Neural progenitor cell (in vitro differentiated cells): ENCODE measurements around the gene GALNT17. TPM values are rescaled to one million over a fixed set of nuclear protein-coding genes. Genes with fewer than 3 reads are reported as not detected.

Experiments
- DNase-seq: peaks from one replicate; pipeline ENCODE4 v3.0.0-alpha.2; 2016; ENCODE audit warnings: low spot score
- H2AFZ ChIP-seq: fragments of 200-600 bp; sonication (generic); replicated peaks from 2 replicates; pipeline ENCODE4 v1.6.1; 2016; ENCODE audit warnings: antibody characterized with exemption
- H3F3A ChIP-seq: fragments of 200-600 bp; sonication (generic); 2 replicates; pipeline ENCODE4 v1.6.1; 2016; ENCODE audit warnings: antibody characterized with exemption, low read depth
- H3K27ac ChIP-seq: fragments of 200-600 bp; sonication (generic); 2 replicates; pipeline ENCODE4 v1.5.1; 2016; ENCODE audit warnings: mild to moderate bottlenecking
- H3K27me3 ChIP-seq: fragments of 200-600 bp; sonication (generic); 2 replicates; pipeline ENCODE4 v1.6.1; 2016; ENCODE audit warnings: mild to moderate bottlenecking, moderate library complexity
- H3K36me3 ChIP-seq: fragments of 200-600 bp; sonication (generic); 2 replicates; pipeline ENCODE4 v1.5.1; 2016
- H3K4me1 ChIP-seq: fragments of 200-600 bp; sonication (generic); 2 replicates; pipeline ENCODE4 v1.6.1; 2016; ENCODE audit warnings: mixed run types
- H3K4me2 ChIP-seq: fragments of 200-600 bp; sonication (generic); 2 replicates; pipeline ENCODE4 v1.6.1; 2016
- H3K4me3 ChIP-seq: fragments of 200-600 bp; sonication (generic); 2 replicates; pipeline ENCODE4 v1.5.1; 2016
- H3K79me2 ChIP-seq: fragments of 200-600 bp; sonication (generic); 2 replicates; pipeline ENCODE4 v1.6.1; 2016; ENCODE audit warnings: low read depth
- H3K9ac ChIP-seq: fragments of 200-600 bp; sonication (generic); 2 replicates; pipeline ENCODE4 v1.6.1; 2016
- H3K9me3 ChIP-seq: fragments of 200-600 bp; sonication (generic); 2 replicates; pipeline ENCODE4 v1.5.1; 2016; ENCODE audit warnings: low read depth
- H4K20me1 ChIP-seq: fragments of 200-600 bp; sonication (generic); 2 replicates; pipeline ENCODE4 v1.6.1; 2016; ENCODE audit warnings: low read depth
- H3K27ac Mint-ChIP-seq: 3 replicates; pipeline ENCODE4 v1.8.0; 2021; ENCODE audit warnings: mixed read lengths
- H3K27me3 Mint-ChIP-seq: 2 replicates; pipeline ENCODE4 v1.8.0; 2022; ENCODE audit warnings: low read depth, mild to moderate bottlenecking, inconsistent platforms, moderate library complexity, mixed read lengths; ENCODE audit not compliant: insufficient read depth
- H3K36me3 Mint-ChIP-seq: 3 replicates; pipeline ENCODE4 v1.8.0; 2021; ENCODE audit warnings: mixed read lengths
- H3K4me1 Mint-ChIP-seq: 3 replicates; pipeline ENCODE4 v1.8.0; 2021; ENCODE audit warnings: mixed read lengths
- H3K4me3 Mint-ChIP-seq: 3 replicates; pipeline ENCODE4 v1.8.0; 2021; ENCODE audit warnings: mild to moderate bottlenecking, moderate library complexity, mixed read lengths
- H3K9me3 Mint-ChIP-seq: 3 replicates; pipeline ENCODE4 v1.8.0; 2020; ENCODE audit warnings: mixed read lengths
- CTCF ChIP-seq: fragments of 200-600 bp; sonication (generic); IDR thresholded peaks from 2 replicates; pipeline ENCODE4 v1.5.1; 2017; ENCODE audit warnings: antibody characterized with exemption, mild to moderate bottlenecking
- EZH2 ChIP-seq: fragments of 200-600 bp; sonication (generic); IDR thresholded peaks from 2 replicates; pipeline ENCODE4 v1.6.1; 2017; ENCODE audit warnings: antibody characterized with exemption, mild to moderate bottlenecking, moderate library complexity
- EZH2phosphoT487 ChIP-seq: fragments of 200-600 bp; sonication (generic); IDR thresholded peaks from 2 replicates; pipeline ENCODE4 v1.6.1; 2017; ENCODE audit warnings: antibody characterized with exemption
- total RNA-seq: library from RNA; depleted of rRNA; stranded (reverse); fragments of >200 nt; gene quantifications from 2 replicates; pipeline ENCODE4 v1.2.3, GENCODE V29; 2015; ENCODE audit warnings: low replicate concordance

GALNT17 gene
- total RNA-seq, 1 donor from 2014 or later: 17.1 TPM

GRCh38 chr7:71404726-71405345, 272.9 kb downstream of the GALNT17 start:
- no peak overlapping the region for H3K9ac ChIP-seq
- no peak for TF ChIP-seq EZH2phosphoT487
- TF ChIP-seq CTCF: no peak
- TF ChIP-seq EZH2: no peak
- H3K9me3 ChIP-seq: no peaks in the 10 kb centered on the region
- H4K20me1 ChIP-seq: no peaks in the 10 kb centered on the region
- no peak overlapping the region for H2AFZ ChIP-seq
- H3K4me3 ChIP-seq: no peak overlapping the region
- H3K79me2 ChIP-seq: peaks cover under 1% of the 10 kb centered on the region
- DNase-seq: no peak
- H3K4me1 ChIP-seq: peaks cover 13% of the 10 kb centered on the region
- no peaks in the 10 kb centered on the region for H3K36me3 ChIP-seq
- H3K36me3 Mint-ChIP-seq: no peaks in the 10 kb centered on the region
- H3K4me2 ChIP-seq: no peak overlapping the region
- no peak overlapping the region for H3K27ac ChIP-seq
- no peaks in the 10 kb centered on the region for H3F3A ChIP-seq
- H3K9me3 Mint-ChIP-seq: peaks cover 14% of the 10 kb centered on the region
- H3K27me3 Mint-ChIP-seq: no peaks in the 10 kb centered on the region
- H3K4me1 Mint-ChIP-seq: peaks cover 21% of the 10 kb centered on the region
- H3K4me3 Mint-ChIP-seq: no peak overlapping the region
- no peak overlapping the region for H3K27ac Mint-ChIP-seq
- no peaks in the 10 kb centered on the region for H3K27me3 ChIP-seq

GRCh38 chr7:71408271-71408670, 276.3 kb downstream of the GALNT17 start:
- no peaks in the 10 kb centered on the region for H4K20me1 ChIP-seq
- Mint-ChIP-seq H3K9me3 (peaks cover 15% of the 10 kb centered on the region), H3K27ac (no peak overlapping the region), H3K27me3 (peaks cover 3% of the 10 kb centered on the region), H3K4me3 (no peak overlapping the region), H3K36me3 (peaks cover 3% of the 10 kb centered on the region), H3K4me1 (peaks cover 12% of the 10 kb centered on the region)
- no peak overlapping the region for H3K9ac ChIP-seq
- no peak overlapping the region for H2AFZ ChIP-seq
- no peak overlapping the region for H3K4me3 ChIP-seq
- no peaks in the 10 kb centered on the region for H3F3A ChIP-seq
- no peaks in the 10 kb centered on the region for H3K79me2 ChIP-seq
- H3K4me2 ChIP-seq: no peak overlapping the region
- no peaks in the 10 kb centered on the region for H3K27me3 ChIP-seq
- peaks cover under 1% of the 10 kb centered on the region for H3K4me1 ChIP-seq
- H3K36me3 ChIP-seq: no peaks in the 10 kb centered on the region
- H3K9me3 ChIP-seq: no peaks in the 10 kb centered on the region
- TF ChIP-seq EZH2phosphoT487 (no peak), CTCF (no peak), EZH2 (no peak)
- no peak for DNase-seq
- H3K27ac ChIP-seq: no peak overlapping the region

- H3K36me3 Mint-ChIP-seq: peaks cover 3% of the 10 kb centered on the region
- TF ChIP-seq EZH2 (no peak), EZH2phosphoT487 (no peak), CTCF (no peak)
- DNase-seq: no peak
These were observed 277.7 kb downstream of the GALNT17 start for GRCh38 chr7:71409550-71410157.

More at GRCh38 chr7:71409550-71410157, 277.7 kb downstream of the GALNT17 start:
- Histone ChIP-seq H3K36me3 (no peaks in the 10 kb centered on the region), H3F3A (no peaks in the 10 kb centered on the region), H3K4me1 (no peaks in the 10 kb centered on the region), H3K27ac (no peak overlapping the region), H3K9me3 (no peaks in the 10 kb centered on the region), H2AFZ (no peak overlapping the region), H4K20me1 (no peaks in the 10 kb centered on the region), H3K4me3 (no peak overlapping the region), H3K27me3 (no peaks in the 10 kb centered on the region), H3K9ac (no peak overlapping the region), H3K4me2 (no peak overlapping the region), H3K79me2 (no peaks in the 10 kb centered on the region)
- no peak overlapping the region for H3K4me3 Mint-ChIP-seq
- H3K27ac Mint-ChIP-seq: no peak overlapping the region
- no peaks in the 10 kb centered on the region for H3K4me1 Mint-ChIP-seq
- H3K27me3 Mint-ChIP-seq: peaks cover 6% of the 10 kb centered on the region
- H3K9me3 Mint-ChIP-seq: peaks cover 18% of the 10 kb centered on the region
